Thyroid gland (tissue), 4 donors: Measurements from ENCODE around the gene TENM3.

Experiments
- CTCF ChIP-seq, 6 experiments: fragments of 200-600 bp in 3 of 6; fragments of 450-650 bp in 3 of 6; sonication (generic) in 3 of 6; IDR thresholded peaks; one replicate each; pipeline ENCODE4 v1.5.1; 2016 to 2019; ENCODE audit warnings: antibody characterized with exemption in 6 of 6, mild to moderate bottlenecking in 2 of 6, inconsistent platforms in 1 of 6, moderate library complexity in 1 of 6
- POLR2A ChIP-seq, 2 donors: fragments of 450-650 bp; IDR thresholded peaks; one replicate each; pipeline ENCODE4 v1.6.1; 2017; ENCODE audit warnings: antibody characterized with exemption in 2 of 2, mild to moderate bottlenecking in 2 of 2, moderate library complexity in 1 of 2

- no peak for TF ChIP-seq CTCF (IDR thresholded peaks at IDR 0.05)
- no peak for TF ChIP-seq POLR2A (IDR thresholded peaks at IDR 0.05)
Measured at GRCh38 chr4:182553653-182554052, 310.5 kb downstream of the TENM3 start.
